Tibial artery (tissue), 4 donors: ENCODE results near the gene SF1.

Source experiments
- DNase-seq, 2 donors: peaks; one replicate each; pipeline ENCODE4 v3.0.0-alpha.2; 2019
- H3K27ac ChIP-seq, 2 donors: fragments of 200-600 bp; sonication (generic) in 1 of 2; 1 replicate in 1 of 2; 2 replicates in 1 of 2; pipeline ENCODE4 v1.5.1; 2018 to 2019; ENCODE audit warnings: mild to moderate bottlenecking in 1 of 2
- H3K27me3 ChIP-seq, 2 donors: fragments of 200-600 bp; sonication (generic) in 1 of 2; one replicate each; pipeline versions ENCODE4 v1.5.1 to v1.6.0; 2016 to 2019
- H3K36me3 ChIP-seq, 3 donors: fragments of 200-600 bp; sonication (generic) in 2 of 3; one replicate each; pipeline ENCODE4 v1.5.1; 2016 to 2019; ENCODE audit warnings: mild to moderate bottlenecking in 2 of 3
- H3K4me1 ChIP-seq, 4 donors: fragments of 200-600 bp; sonication (generic) in 2 of 4; 1 replicate in 3 of 4; 2 replicates in 1 of 4; pipeline ENCODE4 v1.5.1; 2016 to 2019
- H3K4me3 ChIP-seq, 2 donors: fragments of 200-600 bp; sonication (generic) in 1 of 2; 1 replicate in 1 of 2; 2 replicates in 1 of 2; pipeline ENCODE4 v1.5.1; 2018 to 2019; ENCODE audit warnings: mild to moderate bottlenecking in 2 of 2
- H3K9me3 ChIP-seq, 3 donors: fragments of 200-600 bp; sonication (generic) in 1 of 3; one replicate each; pipeline ENCODE4 v1.5.1; 2016 to 2019
- CTCF ChIP-seq, 2 experiments: fragments of 200-600 bp in 1 of 2; fragments of 450-650 bp in 1 of 2; IDR thresholded peaks; one replicate each; pipeline ENCODE4 v1.5.1; 2017 to 2019; ENCODE audit warnings: antibody characterized with exemption in 2 of 2, mild to moderate bottlenecking in 1 of 2, moderate library complexity in 1 of 2
- intact Hi-C: fragments of 100-400 bp; cut with DNase I; formaldehyde crosslinking; loops from one replicate; pipeline ENCODE4 v1.15.0; 2023; ENCODE audit warnings: low total_unique reads

The SF1 gene

GRCh38 chr11:64715756-64716472 is 62.4 kb downstream of the SF1 start:
- Histone ChIP-seq H3K4me3 (no peak overlapping the region), H3K27me3 (peaks cover 10 to 98% of the 10 kb centered on the region in 2 donors), H3K9me3 (no peaks in the 10 kb centered on the region), H3K4me1 (peaks cover 0 to 19% (median 11%) of the 10 kb centered on the region in 4 donors), H3K36me3 (no peaks in the 10 kb centered on the region), H3K27ac (no peak overlapping the region)
- intact Hi-C loops: no loop called here
- no peak for DNase-seq
- TF ChIP-seq CTCF (IDR thresholded peaks at IDR 0.05): no peak

GRCh38 chr11:64715110-64715509 is 63.2 kb downstream of the SF1 start:
- peaks cover 10 to 98% of the 10 kb centered on the region in 2 donors for H3K27me3 ChIP-seq
- H3K4me1 ChIP-seq: peaks cover 0 to 19% (median 11%) of the 10 kb centered on the region in 4 donors
- TF ChIP-seq CTCF (IDR thresholded peaks at IDR 0.05): no peak
- intact Hi-C loops: no loop called here
- no peak overlapping the region for H3K4me3 ChIP-seq
- H3K9me3 ChIP-seq: no peaks in the 10 kb centered on the region
- H3K27ac ChIP-seq: no peak overlapping the region
- H3K36me3 ChIP-seq: no peaks in the 10 kb centered on the region
- no peak for DNase-seq

GRCh38 chr11:64714666-64715065 is 63.7 kb downstream of the SF1 start:
- Histone ChIP-seq H3K27ac (no peak overlapping the region), H3K4me3 (no peak overlapping the region), H3K9me3 (no peaks in the 10 kb centered on the region), H3K27me3 (peaks cover 10 to 98% of the 10 kb centered on the region in 2 donors), H3K4me1 (peaks cover 0 to 19% (median 11%) of the 10 kb centered on the region in 4 donors), H3K36me3 (no peaks in the 10 kb centered on the region)
- DNase-seq: no peak
- intact Hi-C loops: no loop called here
- no peak for TF ChIP-seq CTCF (IDR thresholded peaks at IDR 0.05)
